Astrocyte of the hippocampus (primary cell): ENCODE measurements around the gene SUN3.

Experiments used
- DNase-seq: peaks from one replicate; pipeline ENCODE4 v3.0.0; 2011; ENCODE audit warnings: low read depth, low spot score

Gene SUN3, protein sequence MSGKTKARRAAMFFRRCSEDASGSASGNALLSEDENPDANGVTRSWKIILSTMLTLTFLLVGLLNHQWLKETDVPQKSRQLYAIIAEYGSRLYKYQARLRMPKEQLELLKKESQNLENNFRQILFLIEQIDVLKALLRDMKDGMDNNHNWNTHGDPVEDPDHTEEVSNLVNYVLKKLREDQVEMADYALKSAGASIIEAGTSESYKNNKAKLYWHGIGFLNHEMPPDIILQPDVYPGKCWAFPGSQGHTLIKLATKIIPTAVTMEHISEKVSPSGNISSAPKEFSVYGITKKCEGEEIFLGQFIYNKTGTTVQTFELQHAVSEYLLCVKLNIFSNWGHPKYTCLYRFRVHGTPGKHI

DNA sequence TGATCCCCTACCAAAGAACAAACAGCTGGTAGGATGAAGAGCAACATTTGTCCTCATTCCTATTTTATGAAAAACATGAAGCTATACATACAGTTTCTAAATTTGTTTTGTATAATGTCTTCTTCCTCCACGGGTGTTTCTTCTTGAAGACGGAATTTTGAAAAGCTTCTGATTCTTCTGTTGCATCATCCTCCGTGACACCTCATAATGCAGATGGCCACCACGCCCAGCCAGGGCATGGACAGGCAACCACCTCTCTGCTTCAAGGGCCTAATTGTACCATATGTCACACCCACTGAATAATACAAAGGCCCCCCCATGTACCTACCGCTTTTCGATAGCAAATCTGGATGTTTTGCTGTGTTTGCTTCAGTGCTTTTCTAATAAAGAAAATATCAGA lies at the start of gene SUN3:
Gene SUN3, minus strand, starts transcription at position 170 of the 400 bp plus-strand sequence. Its CDS starts 169 bp downstream, at position 1.
- no peak for DNase-seq

DNA sequence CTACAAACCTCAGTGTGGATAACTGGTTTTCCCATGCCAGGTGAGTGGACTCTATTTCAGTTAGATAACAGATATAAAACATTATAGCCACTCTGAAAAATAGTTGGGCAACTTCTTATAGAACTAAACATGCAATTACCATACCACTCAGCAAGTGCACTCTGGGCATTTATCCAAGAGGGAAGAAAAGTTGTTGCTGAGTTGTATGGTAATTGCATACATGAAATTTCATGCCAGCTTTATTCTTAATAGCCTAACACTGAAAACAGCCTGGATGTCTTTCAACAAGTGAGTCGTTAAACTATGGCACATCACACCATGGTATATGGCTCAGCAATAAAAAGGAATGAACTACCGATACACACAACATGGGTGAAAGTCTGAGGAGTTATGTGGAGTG lies 49.6 kb upstream of the SUN3 start:
- DNase-seq = no peak

DNA sequence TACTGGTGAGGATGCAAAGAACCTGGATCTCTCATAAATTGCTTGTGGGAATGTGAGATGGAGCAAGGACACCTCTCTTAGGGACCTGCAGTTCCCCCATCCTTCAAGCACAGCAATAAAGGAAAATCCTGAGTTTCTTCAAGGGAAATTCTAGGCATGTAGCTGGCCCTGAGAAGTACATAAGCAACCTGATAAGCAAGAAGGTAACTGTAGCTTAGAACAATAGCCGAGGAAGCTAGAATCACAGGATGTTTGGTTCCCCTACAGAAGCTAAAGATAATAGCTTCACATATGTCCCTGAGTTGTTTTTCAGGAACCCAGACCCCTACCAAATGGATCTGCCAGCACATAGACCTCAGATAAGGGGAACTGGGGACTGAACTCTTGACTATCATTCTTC lies 48.5 kb upstream of the SUN3 start:
- no peak for DNase-seq

DNA sequence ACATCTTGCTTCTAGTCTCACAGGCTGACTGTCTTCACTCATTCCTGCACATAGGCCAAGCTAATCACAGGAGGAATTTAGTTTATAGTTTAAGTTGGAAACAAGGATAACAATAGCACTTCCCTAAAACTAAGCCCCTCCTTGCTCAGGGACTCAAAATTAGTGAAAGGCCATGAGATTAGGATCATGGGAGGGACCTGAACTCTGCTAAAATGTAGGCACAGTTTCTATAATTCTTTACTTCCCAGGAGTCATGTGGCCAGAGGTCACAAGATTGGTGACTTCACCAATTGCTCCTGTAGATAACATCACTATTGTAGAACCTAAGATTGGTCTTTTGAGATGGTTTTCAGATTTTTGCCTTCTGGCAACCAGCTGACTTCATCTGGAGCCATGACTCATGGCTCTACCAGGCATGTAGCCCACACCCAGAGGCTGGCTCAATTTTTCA lies 45.3 kb upstream of the SUN3 start:
- DNase-seq = no peak

DNA sequence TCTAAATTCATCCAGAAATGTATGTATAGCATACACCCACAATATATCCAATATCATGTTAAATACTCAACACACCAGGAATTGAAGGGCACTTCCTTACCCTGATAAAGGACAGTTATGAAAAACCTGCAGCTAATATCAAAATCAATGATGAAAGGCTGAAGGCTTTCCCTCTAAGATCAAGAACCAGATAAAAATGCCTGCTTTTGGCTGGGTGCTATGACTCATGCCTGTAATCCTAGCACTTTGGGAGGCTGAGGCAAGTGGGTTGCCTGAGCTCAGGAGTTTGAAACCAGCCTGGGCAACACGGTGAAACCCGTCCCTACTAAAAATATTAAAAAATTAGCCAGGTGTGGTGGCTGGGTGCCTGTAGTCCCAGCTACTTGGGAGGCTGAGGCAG lies 38.6 kb upstream of the SUN3 start:
- DNase-seq = no peak

DNA sequence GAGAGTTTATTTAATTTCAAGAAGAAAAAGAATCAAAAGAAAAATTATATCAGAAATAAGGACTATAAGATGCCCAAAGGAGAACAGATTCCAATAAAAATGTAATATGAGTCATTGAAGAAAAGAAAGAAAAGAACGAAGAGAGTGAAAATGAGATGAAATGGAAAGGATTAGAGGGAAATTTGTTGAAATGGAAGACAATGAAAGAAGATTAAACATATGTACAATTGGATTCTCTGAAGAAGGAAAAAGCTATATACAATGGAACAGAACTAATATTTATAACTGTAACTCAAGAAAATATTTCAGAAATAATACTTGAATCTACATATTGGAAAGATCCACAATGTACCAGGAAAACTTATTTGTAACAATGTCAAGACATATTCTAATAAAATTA lies 35.1 kb upstream of the SUN3 start:
- no peak for DNase-seq

DNA sequence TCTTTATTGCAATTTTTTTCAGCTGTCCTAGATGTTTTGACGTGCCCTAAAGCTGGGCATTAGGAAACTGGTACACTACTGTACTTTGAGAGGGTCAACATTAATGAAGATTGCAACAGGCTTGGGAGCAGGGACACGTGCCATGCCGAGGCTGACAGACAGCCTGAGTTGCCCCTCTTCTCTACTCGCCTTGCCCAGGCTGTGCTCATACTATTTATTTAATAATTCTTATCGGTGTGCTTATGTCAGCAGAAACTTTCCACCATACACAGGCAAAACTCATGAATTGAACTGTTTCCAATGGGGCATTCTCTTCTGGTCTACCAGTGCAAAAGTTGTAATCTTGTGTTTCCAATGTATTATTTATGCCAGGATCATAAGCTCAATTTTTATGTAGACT lies 30.8 kb upstream of the SUN3 start:
- no peak for DNase-seq

DNA sequence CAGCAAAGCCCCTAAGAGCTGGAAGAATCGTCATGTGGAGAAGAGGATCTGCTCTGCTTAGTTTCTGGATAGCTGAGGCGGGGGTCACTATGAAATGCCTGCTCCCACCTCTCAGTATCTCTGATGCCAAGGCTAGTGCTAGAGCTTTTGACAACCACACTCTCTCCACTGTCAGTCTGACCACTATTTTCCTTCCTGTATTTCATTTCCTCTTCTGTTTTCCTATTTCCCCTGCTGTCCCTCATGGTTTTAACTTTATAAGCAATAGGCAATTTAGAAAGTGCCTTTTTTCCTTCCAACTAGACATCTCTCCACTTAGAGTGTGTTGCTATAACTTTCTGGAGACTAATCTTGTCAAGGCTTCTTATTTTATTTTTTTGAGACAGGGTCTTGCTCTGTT lies 30.1 kb upstream of the SUN3 start:
- DNase-seq = no peak

DNA sequence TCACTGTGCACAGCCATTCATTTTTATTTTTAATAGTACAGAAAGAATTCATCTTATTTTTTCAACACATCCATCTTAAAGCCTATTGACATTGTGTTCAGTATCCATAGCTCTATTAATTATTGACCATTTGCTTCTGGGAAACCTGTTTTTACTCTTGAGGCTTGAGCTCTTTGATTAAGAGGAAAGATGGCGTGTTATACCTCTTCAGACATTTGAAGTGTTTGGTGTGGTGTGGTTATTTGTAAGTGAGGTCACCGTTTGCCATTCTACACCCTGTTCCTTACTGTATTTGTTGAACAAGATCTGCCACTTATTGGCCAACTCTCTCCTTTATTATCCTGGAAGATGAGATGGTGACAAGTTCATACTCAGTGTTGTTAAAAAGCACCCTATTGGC lies 24.8 kb upstream of the SUN3 start:
- DNase-seq = no peak

DNA sequence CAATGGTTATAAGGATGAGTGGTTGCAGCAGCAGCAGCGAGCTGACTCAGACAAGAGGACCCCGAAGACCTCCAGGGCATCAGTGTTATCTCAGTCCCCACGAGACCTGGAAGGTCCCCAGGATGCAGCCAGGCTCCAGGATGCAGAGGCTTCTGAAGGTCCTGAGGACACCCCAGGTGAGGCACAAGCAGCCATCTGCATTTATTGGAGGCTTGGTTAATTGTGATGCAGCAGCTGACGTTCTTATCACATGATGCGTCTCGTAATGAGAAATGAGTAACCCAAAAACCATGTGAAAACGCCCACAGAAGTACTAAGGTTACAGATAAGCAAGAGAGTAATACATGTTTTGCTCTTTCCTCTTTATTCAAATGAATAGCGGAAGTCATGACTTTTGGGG lies 23.8 kb upstream of the SUN3 start:
- DNase-seq = peak; percentile 75

DNA sequence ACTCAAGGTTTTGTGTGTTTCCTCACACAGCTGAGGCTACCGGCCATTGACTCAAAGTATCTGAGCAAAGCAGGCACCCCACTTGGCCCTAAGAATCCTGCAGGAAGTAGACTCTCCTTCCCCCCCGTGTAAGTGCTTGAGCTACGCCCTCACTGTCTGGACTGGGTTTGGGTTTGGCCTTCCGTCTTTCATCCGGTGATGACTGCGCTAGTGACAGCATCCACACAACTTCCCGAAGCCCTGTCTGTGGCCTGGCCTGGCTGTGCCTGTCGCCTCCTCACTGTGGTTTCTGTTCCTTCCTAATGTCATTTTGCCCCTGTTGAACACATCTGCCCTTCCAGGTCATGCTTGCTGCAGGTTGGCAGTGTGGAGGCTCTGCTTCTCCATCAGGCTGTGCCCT lies 20.9 kb upstream of the SUN3 start:
- DNase-seq = no peak

DNA sequence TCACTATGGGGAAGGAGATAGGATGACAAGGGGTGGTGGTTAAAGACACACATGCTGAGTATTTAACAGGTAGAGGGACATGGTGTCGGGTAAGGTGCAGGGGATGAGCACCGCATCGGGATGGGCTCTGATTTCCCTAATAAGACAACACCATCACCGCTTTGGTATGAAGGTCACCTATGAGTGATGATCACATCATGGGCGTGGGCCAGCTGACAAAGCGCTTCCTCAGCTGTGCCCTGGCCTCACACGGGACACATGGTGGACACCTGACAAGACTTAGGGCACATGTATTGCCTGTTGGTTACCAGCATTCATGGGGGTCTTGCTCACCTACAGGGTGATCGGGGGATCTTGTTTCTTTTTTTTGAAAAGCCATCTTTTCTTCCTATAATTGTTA lies 19.2 kb upstream of the SUN3 start:
- no peak for DNase-seq

DNA sequence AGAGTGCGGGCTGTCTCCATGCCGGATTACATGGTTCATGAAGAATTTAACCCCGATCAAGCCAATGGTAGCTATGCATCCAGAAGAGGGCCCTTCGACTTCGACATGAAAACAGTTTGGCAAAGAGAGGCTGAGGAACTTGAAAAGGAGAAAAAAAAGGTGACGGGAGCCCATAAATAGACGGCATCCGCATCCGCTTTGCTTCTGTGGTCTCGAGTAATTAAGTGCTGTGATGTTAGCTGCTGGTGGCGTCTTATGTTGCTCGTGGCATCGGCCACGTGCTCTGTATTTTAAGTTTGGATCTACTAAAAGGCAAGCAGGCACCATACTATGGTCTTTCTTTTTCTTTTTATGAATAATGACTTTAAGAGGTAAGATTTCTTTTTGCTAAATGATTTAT lies 17.6 kb upstream of the SUN3 start:
- DNase-seq = no peak

DNA sequence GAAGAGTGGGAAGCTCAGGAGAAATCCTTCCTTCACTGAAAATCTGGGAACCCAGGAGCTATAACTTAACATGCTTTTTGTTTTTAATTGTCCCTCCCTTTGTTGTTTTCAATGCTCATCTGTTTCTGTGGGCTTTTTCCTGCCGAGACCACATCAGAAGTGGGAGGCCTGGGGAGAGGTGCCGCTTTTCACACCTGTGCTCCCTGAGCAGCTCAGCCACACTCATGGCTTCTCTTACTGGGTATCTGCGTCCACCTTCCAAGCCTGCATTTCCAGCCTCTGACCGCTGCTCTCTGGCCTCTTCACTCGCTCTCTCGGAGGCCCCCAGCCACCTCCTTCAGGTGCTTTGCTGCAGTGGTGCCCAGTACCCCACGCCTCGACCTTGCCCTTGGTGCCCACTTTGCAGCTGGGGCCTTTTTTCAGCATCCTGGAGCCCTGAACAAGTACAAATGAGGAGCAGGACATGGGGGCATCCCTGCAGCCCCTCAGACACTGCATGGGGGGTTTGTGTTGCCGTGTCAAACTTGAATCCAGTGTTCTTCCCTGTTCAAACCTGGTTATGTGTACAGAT lies 16.4 kb upstream of the SUN3 start:
- DNase-seq = no peak

DNA sequence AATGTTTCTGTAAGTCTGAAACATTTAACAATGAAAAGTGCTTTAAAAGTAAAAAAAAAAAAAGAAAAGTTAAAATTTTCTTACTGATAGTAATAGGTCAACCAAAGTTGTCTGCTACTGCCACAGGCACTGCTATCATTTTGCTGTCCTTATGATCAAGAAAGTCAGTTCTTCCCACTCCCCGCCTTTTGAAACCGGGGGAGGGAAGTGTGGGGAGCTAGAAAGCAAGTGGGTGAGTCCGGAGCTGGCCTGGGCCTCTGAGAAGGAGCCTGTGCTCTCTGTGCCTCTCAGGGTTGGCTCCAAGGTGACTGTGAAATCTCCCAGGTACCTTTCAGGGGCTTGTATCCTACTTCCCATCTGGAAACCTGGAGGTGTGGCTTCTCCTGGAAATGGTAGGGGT lies 13.7 kb upstream of the SUN3 start:
- DNase-seq = no peak

DNA sequence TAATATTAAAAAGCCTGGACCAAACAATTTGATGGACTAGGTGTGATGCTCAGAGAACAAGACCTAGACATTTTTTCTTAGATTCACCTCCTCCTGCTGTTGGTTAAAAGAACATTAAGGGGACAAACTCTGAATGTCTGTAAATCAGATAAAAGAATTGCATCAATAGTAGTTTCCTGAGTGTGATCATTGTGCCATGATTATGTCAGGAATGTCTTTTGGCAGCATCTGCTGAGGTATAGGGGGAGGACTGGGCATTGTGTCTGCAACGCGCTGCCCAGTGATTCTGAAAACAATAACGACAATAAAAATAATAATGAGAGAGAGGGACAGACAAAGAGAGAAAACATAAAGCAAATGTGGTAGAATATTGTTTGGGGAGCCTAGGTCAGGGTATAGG lies 13.3 kb upstream of the SUN3 start:
- peak; percentile 58 for DNase-seq

DNA sequence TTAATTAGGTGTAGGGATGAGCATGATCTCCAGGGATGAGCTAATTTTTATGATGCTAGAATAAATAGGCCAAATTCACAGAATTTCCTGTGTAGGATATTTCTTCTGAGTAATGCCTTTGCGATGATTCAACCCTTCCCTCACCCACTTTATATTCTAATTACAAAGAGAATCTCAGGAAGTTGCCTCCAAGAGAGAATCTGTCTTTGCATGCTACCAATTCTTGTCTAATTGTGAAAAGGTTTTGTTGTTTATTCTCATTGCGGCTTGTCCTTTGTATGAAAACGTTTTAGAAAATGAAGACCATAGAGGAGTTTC lies 12.7 kb upstream of the SUN3 start:
- peak; percentile 64 for DNase-seq

DNA sequence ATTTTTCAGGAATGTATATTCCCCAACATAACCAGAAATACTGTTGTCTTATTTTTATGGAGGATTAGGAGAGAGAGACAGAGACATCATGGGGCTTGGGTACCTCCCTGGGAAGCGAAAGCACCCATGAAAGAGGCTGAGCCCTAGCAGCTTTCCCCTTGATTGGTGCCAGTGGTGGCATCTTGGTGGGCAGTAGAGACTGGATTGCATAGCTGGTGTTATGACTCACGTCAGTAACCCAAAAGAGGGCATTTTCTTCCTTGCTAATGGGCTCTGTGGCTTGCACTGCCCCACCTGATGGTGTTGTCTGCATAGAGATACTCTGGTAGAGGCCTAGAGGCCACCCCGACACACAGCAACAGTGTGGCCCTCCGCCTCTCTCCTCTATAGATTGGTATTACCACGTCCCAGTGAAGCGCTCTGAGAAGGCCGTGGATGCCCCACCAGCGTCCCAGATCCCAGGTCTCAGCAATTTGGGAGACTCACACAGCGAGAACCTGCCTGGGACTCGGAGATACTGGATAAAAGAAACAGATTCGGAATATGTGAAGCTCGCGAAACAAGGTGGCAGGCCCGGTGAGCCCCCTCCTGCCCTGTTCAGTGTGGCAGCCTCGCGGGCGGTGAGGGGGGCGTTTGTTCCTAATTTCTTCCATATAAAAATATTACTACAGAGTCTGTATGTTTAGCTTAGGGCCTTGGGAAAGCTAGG lies 12.2 kb upstream of the SUN3 start:
- DNase-seq = peak; percentile 36

DNA sequence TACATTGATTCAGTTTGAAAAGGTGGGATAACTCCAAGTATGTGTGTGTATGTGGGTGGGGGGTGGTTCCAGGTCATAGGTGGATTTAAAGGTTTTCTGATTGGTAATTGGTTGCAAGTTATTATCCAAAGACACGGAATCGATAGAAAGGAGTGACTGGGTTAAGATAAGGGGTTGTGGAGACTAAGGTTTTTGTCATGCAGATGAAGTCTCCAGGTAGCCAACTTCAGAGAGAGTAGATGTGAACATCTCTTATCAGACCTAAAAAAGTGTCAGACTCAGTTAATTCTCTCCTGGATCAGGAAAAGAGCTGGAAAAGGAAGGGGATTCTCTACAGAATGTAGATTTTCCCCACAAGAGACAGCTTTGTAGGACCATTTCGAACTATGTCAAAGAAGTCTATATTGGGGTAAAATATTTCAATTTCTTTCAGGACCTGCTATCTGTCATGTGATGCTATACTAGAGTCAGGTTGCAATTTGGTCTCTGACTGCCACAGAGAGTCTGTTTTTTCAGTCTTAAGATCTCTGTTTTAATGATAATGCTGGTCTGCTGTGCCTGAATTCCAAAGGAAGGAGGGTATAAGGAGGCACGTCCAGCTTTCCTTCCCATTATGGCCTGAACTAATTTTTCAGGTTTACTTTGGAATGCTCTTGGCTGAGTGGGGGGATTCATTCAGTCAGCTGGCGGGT lies 10.1 kb upstream of the SUN3 start:
- no peak for DNase-seq

DNA sequence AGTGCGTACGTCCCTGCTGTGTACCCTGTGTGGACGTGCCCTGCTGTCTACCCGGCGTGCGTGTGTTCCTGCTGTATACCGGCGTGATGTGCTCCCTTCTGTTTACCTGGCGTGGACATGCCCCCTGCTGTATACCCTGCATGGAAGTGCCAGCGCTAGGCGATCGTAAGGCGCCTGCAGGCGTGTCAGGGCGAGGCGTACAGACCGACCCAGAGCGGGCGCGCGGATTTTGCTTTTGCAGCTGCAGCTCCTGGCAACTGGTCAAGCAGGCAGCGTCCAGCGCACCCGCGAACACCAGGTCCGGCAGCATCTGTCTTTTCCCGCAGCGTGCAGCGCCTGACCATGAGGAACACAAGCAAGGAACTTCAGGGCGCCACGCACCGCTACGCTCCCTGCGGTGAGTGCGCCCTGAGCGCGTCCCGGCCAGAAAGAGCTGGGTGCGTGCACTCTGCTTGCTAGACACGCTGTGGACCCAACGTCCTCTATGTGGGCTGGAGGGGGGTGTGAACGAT lies 7.1 kb upstream of the SUN3 start:
- DNase-seq = peak; percentile 51

DNA sequence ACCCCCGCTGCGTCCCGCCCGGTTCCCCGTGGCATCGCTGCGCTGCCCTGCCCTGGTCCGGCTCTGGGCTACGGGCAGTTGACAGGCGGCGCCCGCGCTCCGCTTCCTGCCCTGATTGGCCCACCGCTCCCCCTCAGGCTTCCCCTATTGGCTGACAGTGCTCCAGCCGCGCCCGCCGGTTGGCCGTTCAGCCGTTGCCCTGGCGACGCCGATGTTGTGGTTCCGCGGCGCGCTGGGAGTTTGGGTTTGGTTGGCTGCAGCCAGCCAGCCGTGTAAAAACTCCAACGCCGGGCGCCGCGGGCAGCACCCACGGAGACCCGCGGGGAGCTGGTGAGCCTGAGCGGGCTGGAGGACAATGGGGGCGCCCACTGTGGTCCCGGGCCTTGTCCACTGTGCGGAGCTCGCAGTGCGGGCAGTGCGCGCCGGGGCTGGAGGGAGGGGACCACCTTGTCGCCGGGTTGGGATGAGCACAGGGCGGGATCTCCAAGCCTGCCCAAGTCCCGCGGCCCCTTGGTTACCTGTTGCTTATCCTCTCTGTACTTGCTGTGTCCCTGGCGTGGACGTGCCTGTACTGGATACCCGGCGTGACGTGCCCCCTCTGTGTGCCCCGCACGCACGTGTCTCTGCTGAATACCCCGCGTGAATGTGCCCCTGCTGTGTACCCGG lies 6.5 kb upstream of the SUN3 start, which contains the start of gene C7orf57:
Gene C7orf57, plus strand, starts transcription at position 243 of the 666 bp plus-strand sequence. CDS start 766 bp downstream, outside the sequence.
- peak; percentile 96 for DNase-seq

DNA sequence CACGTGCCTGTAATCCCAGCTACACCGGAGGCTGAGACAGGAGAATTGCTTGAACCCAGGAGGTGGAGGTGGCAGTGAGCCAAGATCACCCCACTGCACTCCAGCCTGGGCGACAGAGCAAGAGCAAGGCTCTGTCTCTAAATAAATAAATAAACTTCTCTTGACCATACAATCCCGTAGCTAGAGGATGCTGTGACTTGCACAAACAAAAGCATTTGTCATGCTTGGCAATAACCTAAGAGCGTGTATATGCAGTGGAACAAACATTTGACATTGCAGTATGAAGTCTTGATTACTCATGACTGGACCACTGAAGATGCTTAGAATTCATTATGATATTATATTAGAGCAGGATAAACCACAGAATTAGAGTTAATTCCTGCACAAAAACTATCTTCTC lies 5.0 kb upstream of the SUN3 start:
- no peak for DNase-seq
